GM18868 (cell line): Measurements from ENCODE around the gene ATP13A4.
"Not testable (repeated sequence)": the region's sequence is repeated elsewhere in the genome, so short reads cannot be mapped to it uniquely, and the experiment has no call there.

Experiments
- ATAC-seq: cut with Tn5 transposase; IDR thresholded peaks from one replicate; pipeline ENCODE4 v1.9.1; 2021; ENCODE audit warnings: mild to moderate bottlenecking, moderate library complexity; ENCODE audit not compliant: unreplicated experiment

ATP13A4 gene

GRCh38 chr3:193559100-193559499 is 4.4 kb upstream of the ATP13A4 start:
- no peak for ATAC-seq

DNA sequence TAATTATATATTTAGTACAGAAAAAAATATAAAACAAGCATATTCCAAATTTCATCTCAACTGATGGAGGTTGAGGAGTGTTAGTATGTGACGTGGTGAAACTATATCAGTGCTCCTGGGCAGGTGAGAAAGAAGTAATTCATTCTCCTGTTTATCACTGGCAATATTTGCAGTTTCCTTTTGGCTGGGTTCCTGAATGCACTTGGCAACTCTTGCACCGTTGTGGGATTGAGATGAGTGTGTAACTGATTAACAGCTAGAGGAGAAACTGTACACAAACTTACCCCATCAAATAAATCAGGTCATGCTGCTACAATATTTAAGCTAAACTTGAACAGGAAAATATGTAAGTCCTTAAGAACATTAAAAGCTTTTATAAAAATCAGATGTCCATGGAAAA is 2.1 kb upstream of the ATP13A4 start:
- ATAC-seq: no peak

GRCh38 chr3:193553586-193553985 is 1.1 kb downstream of the ATP13A4 start:
- no peak for ATAC-seq

GRCh38 chr3:193552923-193553322 is 1.8 kb downstream of the ATP13A4 start:
- ATAC-seq: no peak

GRCh38 chr3:193548406-193548805 is 6.3 kb downstream of the ATP13A4 start:
- ATAC-seq: no peak

DNA sequence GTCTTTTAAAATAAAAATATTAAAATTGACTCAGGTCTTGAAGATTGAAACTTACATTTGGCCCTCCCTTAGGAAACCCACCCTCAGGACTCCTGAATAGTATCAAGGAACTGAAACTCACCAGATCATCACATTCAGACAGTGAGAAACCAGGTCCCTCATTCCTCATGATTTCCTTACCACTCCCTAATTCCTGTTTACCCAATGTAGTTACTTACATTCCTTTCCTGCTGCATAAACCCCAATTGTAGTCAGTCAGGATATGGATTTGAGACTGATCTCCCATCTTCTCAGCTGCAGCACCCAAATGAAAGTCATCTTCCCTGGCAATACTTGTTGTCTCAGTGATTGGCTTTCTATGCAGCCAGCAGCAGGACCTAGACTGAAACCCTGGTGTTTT is 8.6 kb downstream of the ATP13A4 start:
- no peak for ATAC-seq

DNA sequence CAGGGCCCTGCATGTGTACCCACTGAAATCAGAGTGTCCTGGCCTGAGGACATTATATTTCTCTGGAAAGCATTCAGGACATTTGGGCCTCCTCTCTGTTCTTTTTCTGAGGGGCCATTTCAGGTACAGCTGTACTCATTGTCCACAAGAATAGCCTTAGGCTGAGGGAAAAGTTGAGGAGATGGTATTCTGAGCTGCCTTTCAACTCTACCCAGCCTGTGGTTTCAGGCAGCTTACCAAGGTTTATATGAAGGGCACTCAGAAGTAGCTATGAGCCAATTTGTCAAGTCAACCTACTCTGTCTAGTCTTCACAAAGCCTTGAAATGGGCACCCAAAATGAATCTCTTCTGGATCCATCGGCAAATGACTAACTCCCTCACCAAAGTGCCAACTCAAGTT is 9.4 kb downstream of the ATP13A4 start:
- no peak for ATAC-seq

- no peak for ATAC-seq
These were observed 10.4 kb downstream of the ATP13A4 start for GRCh38 chr3:193544289-193544688.

DNA sequence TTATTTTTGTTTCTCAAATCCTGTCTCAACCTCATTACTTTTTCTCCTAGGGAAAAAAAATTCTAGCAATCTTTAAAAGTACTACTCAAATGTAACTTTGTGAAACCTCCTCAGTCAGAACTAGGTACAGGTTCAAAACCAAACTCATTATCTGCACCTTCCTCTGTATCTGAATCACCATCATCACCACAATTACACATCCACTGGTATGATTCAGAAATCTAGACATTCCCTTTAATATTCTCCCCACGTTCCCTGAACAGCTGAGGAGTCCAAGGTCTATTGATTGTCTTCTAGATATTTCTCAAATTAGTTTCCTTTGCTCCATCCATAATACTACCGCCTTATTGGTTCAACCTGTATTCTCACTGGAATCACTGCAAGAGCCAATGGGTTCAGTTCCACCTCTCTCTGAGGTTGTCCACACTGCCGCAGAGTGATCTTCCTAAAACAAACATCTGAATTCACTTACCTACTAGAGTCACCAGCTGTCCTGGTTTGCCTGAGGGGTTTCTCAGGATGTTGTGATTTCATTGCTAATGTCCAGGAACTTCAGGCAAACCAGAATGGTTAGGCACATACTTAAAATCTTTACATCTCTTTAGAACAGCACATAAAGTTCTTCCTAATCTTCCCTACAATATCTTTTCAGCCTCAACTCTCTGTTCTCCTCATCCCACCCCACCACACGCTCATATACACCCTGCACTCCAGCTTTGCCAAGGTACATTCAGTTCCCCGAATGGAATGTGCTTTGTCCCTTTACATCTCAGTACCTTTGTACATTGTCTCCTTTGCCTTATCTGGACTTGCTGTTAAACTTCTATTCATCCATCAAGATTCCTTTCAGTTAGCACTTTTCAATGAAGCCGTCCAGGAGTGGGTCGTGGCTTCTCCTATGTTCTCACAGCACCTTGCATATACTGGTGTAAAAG is 24.2 kb downstream of the ATP13A4 start:
- ATAC-seq: no peak

DNA sequence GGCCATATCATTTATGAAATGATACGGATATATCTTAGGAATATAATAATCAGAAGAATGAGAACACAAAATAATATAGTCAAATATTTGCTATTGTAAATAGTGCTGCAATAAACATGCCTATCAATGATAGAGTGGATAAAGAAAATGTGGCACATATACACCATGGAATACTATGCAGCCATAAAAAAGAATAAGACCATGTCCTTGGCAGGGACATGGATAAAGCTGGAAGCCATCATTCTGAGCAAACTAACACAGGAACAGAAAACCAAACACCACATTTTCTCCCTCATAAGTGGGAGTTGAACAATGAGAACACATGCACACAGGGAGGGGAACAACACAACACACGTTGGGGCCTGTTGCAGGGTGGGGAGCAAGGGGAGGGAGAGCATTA is 28.6 kb downstream of the ATP13A4 start:
- not testable (repeated sequence) for ATAC-seq

- no peak for ATAC-seq
These were observed 32.2 kb downstream of the ATP13A4 start for GRCh38 chr3:193522473-193522872.

- no peak for ATAC-seq
These were observed 34.0 kb downstream of the ATP13A4 start for GRCh38 chr3:193520738-193521137.

DNA sequence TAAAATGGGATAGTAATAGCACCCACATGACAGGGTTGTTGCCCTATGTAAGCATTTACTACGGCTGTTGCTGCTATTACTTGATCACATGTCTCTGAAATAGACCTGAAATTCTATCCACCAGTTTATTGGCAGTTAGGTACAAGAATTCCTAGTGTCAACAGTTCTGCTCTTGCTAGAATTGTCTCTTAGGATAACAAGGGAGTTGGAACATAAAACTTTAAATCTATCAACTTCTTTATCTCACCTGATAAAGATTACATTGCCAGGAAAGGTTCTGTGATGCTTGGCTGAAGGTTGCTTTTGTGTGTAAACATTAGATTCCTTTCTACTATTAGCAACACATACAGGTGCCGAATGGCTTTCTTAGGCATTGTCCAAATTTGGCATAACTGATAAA is 38.7 kb downstream of the ATP13A4 start:
- no peak for ATAC-seq

GRCh38 chr3:193510154-193510553 is 44.5 kb downstream of the ATP13A4 start:
- no peak for ATAC-seq

DNA sequence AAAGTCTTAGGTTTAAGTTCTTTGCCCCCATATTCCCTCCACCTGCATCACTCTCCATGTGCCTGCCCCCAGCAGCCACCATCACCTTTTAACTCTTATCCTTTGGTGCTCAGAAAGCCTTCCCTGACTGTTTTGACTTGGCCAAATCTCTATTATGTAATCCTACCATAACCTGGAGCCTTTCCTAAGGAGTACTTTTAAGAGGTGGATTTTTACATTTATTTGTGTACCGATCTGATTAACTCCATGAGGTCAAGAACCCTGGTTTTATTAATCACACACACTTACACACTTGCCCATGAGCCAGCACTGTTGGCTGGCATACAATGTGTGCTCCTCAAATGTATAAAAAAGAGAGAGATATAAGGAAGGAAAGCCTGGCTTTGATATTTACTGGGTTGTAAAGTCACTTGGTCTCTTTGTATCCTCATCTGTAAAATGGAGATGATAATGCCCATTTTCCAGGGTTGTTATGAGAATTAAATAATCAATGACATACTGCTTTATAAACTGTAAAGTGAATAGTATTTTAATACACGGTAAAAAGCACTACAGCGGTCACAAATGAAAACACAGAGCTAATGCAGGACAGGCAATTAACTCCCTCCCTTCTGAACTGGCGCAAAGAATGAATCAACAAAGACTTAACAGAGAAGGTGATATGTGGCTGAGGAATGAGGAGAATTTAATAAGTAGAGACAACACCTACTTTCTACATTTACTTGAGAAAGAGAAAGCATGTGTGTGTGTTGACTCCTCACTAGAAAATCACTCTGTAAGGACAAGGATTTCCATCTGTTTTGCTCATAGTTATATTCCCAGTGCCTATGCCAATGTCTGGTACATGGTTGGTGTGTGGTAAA is 45.4 kb downstream of the ATP13A4 start:
- no peak for ATAC-seq

- ATAC-seq: no peak
These were observed 46.6 kb downstream of the ATP13A4 start for GRCh38 chr3:193508108-193508507.

DNA sequence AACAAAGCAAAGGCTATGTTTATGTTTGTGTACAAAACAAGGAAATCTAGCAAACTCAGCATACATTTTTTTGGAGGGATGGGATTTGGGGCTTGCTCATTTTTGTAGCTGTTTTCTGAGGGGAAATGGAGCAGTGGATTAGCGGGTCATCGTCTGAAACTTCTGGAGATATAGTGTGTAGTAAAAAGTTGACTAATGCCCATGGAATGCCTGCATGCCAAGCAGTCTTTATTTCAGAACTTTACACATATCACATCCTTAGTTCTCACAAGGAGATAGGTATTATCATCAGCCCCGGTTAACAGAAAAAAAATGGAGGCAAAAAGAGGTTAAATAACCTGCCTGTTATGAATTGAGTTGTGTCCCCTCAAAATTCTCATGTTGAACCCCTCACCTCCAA is 47.1 kb downstream of the ATP13A4 start:
- ATAC-seq: no peak

DNA sequence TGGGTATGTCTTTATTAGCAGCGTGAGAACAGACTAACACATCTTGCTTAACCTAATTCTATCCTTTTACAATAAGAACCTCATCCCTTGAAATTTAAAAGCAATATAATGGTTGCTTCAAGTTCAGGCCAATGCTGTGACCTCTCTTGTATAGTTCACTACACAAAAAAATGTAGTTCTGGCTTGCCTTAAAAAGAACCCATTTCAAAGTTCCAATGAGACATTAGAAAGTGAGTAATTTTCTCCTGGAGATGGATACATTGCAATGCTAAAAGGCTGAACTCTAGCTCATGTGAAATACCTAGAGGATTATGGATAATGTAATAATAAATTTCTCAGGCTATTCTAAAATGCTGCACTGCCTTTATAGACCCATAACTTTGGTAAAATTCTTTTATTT is 47.8 kb downstream of the ATP13A4 start:
- no peak for ATAC-seq

GRCh38 chr3:193502871-193503270 is 51.8 kb downstream of the ATP13A4 start:
- ATAC-seq: no peak

- ATAC-seq: no peak
These were observed 54.8 kb downstream of the ATP13A4 start for GRCh38 chr3:193499801-193500485.

DNA sequence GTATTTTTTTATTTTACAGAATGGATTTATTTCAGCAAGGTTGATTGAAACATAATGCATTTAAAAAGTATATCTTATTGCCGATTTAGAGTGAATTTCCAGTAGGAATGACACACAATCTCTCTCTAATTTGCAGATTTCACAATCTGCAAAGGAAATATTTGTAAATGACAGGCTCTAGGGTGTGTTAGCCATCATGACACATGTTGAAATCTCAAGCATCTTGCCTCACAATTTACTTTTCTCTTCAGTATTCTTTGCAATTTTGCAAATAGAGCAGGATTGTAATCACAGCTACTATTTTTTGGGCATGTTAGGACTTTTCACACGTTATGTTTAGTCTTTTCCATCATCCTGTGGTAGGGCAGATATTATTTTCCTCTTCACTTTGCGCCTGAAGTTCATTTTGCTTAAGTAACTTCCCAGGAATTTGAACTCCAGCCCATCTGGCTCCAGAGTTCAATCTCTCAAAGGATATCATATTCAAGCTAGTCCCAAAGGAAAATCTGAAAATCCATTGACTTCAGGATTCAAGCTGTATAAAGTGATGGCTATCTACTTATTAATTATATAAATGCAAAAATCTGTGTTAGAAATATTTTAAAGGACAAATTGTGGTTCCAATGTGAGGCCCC is 55.4 kb downstream of the ATP13A4 start:
- ATAC-seq: no peak
